ENCODE measurements around the gene USP5.
A peak's percentile ranks its signal among the peaks of the same experiment; 100 is the strongest.

The USP5 gene

DNA sequence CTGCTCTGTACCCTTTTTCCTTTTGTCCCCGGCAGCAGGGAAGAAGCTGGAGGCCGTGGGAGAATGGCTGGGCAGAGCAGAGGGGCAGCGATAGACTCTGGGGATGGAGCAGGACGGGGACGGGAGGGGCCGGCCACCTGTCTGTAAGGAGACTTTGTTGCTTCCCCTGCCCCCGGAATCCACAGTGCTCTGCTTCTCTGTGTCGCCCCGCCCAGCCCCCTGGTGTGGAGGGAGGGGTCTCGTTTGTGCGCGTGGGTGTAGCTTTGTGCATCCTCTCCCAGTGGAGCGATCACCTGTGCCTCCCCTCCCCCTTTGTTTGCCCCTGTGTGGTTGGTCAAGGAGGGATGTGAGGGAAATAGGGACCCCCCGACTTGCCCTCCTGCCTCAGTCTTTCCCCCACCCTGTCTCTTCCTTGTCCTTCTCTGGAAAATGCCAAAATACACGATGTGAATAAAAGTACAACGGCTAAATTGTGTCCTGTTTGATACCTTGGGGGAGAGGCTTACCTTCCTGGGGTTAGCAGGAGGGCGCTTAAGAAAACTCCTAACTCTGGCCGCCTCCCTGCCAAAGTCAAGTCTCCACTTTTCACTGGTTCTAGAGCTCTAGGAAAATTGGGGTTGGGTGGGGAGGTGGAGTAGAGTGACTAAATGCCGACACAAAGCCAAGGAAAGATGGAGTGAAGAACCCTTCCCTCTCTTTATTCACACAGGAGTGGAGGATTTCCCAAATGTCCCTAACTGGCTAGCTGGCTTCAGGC, 14.4 kb downstream of the USP5 start:
- Histone ChIP-seq H3K9me3 (ENCODE audit: control insufficient read depth, low read length) (no peaks in the 10 kb centered on the region), H3K4me1 (peaks cover 20% of the 10 kb centered on the region), H3K4me2 (ENCODE audit: low read length) (peak overlapping the region; percentile 86), H3K36me3 (ENCODE audit: control insufficient read depth, insufficient read depth, low read length) (no peaks in the 10 kb centered on the region), H3K9ac (no peak overlapping the region), H3K79me2 (no peaks in the 10 kb centered on the region), H3K27me3 (ENCODE audit: control insufficient read depth, insufficient read depth, low read length) (no peaks in the 10 kb centered on the region), H3K27ac (peak overlapping the region; percentile 98), H2AFZ (peak overlapping the region; percentile 87), H3K4me3 (ENCODE audit: low read depth, low read length) (no peak overlapping the region)
- TF ChIP-seq, protein P1, sequence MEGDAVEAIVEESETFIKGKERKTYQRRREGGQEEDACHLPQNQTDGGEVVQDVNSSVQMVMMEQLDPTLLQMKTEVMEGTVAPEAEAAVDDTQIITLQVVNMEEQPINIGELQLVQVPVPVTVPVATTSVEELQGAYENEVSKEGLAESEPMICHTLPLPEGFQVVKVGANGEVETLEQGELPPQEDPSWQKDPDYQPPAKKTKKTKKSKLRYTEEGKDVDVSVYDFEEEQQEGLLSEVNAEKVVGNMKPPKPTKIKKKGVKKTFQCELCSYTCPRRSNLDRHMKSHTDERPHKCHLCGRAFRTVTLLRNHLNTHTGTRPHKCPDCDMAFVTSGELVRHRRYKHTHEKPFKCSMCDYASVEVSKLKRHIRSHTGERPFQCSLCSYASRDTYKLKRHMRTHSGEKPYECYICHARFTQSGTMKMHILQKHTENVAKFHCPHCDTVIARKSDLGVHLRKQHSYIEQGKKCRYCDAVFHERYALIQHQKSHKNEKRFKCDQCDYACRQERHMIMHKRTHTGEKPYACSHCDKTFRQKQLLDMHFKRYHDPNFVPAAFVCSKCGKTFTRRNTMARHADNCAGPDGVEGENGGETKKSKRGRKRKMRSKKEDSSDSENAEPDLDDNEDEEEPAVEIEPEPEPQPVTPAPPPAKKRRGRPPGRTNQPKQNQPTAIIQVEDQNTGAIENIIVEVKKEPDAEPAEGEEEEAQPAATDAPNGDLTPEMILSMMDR (IDR thresholded peaks at IDR 0.05): no peak

DNA sequence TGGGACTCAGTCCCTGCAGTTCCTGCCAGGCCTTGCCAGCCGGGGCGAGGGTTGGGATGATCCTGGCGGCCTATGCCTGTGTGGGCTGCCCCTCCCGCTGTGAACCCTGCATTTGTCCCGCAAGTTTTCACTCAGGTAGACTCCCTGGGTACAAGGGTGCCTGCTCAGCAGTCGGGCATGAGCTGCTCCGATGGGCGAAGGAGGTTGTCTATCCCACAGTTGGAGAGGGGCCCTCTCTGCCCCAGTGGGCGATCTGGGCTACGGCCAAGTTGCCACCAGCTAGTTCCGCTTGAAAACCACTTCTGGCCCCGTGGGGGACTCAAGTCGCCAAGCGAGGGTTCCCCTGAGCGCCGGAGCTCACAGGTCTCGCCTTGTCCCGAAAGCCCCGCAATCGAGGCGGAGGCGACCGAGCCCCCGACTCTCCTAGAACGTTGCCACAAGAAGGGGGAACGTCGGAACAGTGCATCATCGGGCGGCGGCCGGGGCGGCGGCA, 15.0 kb downstream of the USP5 start:
- no peak overlapping the region for H3K9ac ChIP-seq
- TF ChIP-seq, protein P1 (IDR thresholded peaks at IDR 0.05): no peak
- no peaks in the 10 kb centered on the region for H3K79me2 ChIP-seq
- H3K4me2 ChIP-seq (ENCODE audit: low read length): peak overlapping the region; percentile 86
- H2AFZ ChIP-seq: peak overlapping the region; percentile 87
- H3K36me3 ChIP-seq (ENCODE audit: control insufficient read depth, insufficient read depth, low read length): no peaks in the 10 kb centered on the region
- peaks cover 25% of the 10 kb centered on the region for H3K4me1 ChIP-seq
- no peaks in the 10 kb centered on the region for H3K9me3 ChIP-seq (ENCODE audit: control insufficient read depth, low read length)
- peak overlapping the region; percentile 98 for H3K27ac ChIP-seq
- H3K4me3 ChIP-seq (ENCODE audit: low read depth, low read length): peak overlapping the region; percentile 99
- H3K27me3 ChIP-seq (ENCODE audit: control insufficient read depth, insufficient read depth, low read length): no peaks in the 10 kb centered on the region

DNA sequence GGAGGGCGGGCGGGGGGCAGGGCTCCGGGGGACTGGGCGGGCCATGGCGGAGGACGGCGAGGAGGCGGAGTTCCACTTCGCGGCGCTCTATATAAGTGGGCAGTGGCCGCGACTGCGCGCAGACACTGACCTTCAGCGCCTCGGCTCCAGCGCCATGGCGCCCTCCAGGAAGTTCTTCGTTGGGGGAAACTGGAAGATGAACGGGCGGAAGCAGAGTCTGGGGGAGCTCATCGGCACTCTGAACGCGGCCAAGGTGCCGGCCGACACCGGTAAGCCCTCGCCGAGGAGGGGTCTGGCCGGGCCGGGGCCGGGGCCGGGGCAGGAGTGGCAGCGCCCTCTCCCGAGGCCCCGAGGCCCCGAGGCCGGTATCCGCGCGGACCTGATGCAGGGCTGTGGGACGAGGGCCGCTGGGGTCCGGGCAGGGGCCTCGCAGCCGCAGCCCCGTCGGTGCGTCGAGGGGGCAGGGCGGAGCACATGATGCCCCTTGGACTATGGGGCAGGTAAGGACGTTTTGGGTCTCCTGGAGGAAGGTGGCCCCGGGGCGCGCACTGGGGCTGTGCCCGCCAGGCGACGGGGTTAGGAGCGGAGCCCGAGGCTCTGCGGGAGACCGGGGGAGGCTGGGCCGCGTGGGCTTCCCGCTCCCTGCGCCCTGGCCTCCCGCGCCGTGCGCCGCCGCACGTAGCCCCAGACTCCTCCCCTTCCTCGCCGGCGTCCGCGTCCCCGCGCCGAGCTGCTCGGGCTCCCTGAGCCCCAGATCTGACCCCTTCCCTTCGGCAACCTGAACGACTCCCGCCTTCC, 15.7 kb downstream of the USP5 start, which contains the start of gene TPI1:
TPI1 (plus strand) TSS at position 119 of the 798 bp plus-strand sequence; CDS start at position 155, 36 bp downstream.
- H3K9me3 ChIP-seq (ENCODE audit: control insufficient read depth, low read length): no peaks in the 10 kb centered on the region
- no peaks in the 10 kb centered on the region for H3K36me3 ChIP-seq (ENCODE audit: control insufficient read depth, insufficient read depth, low read length)
- peak within 1 kb of the TSS; percentile 87 for H2AFZ ChIP-seq
- peak within 1 kb of the TSS; percentile 99 for H3K4me3 ChIP-seq (ENCODE audit: low read depth, low read length)
- no peaks in the 10 kb centered on the region for H3K27me3 ChIP-seq (ENCODE audit: control insufficient read depth, insufficient read depth, low read length)
- H3K4me1 ChIP-seq: peaks cover 27% of the 10 kb centered on the region
- peak within 1 kb of the TSS; percentile 97 for H3K9ac ChIP-seq
- H3K4me2 ChIP-seq (ENCODE audit: low read length): peak within 1 kb of the TSS; percentile 86
- TF ChIP-seq, protein P1 (IDR thresholded peaks at IDR 0.05): peak; percentile 13
- H3K79me2 ChIP-seq: no peaks in the 10 kb centered on the region
- peak within 1 kb of the TSS; percentile 98 for H3K27ac ChIP-seq

DNA sequence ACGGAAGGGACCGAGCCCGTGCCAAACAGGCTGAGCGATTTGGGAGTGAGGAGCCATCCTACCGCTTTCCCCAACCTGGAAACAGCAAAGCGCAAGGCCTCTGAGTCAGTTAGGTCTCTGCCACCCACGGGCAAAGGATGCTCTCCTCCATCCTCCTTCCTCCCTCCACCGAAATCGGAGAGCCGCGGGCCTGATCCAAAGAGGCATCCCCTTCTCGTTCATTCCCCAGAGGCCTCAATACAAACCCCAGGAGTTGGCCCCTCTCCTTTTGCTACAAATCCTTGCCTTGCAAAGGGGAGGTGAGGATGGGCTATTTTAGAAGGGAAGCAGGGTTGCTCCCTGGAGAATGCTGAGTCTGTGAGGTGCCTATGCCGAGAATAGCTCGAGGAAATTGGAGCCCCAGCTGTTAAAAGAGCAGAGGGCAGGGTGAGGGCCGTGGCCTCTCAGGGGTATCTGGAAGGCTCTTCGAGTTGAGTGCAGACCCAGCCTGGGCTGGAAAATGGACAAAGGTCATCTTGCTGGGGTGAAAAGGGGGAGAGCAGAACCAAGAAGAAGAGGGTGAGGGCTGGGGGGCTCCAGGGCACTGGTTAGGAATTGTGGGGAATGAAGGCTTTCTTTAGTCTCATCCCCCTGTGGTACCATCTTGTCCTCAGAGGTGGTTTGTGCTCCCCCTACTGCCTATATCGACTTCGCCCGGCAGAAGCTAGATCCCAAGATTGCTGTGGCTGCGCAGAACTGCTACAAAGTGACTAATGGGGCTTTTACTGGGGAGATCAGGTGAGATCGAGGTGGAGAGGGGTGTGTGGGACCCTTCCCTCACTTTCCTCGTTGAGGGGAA, 16.5 kb downstream of the USP5 start:
- H3K4me1 ChIP-seq: peaks cover 27% of the 10 kb centered on the region

More for the DNA sequence above, 16.5 kb downstream of the USP5 start:
- peak overlapping the region; percentile 99 for H3K4me3 ChIP-seq (ENCODE audit: low read depth, low read length)
- H3K36me3 ChIP-seq (ENCODE audit: control insufficient read depth, insufficient read depth, low read length): no peaks in the 10 kb centered on the region
- H3K79me2 ChIP-seq: no peaks in the 10 kb centered on the region
- peak overlapping the region; percentile 87 for H2AFZ ChIP-seq
- peak overlapping the region; percentile 98 for H3K27ac ChIP-seq
- H3K4me2 ChIP-seq (ENCODE audit: low read length): peak overlapping the region; percentile 77
- TF ChIP-seq, protein P1 (IDR thresholded peaks at IDR 0.05): no peak
- H3K27me3 ChIP-seq (ENCODE audit: control insufficient read depth, insufficient read depth, low read length): no peaks in the 10 kb centered on the region
- H3K9me3 ChIP-seq (ENCODE audit: control insufficient read depth, low read length): no peaks in the 10 kb centered on the region
- peak overlapping the region; percentile 97 for H3K9ac ChIP-seq

Measured in parathyroid adenoma (tissue), 2 donors.